ENCODE measurements around the gene MSRB3.
"Not testable (repeated sequence)": the region's sequence is repeated elsewhere in the genome, so short reads cannot be mapped to it uniquely, and the experiment has no call there.

The MSRB3 gene

GRCh38 chr12:65308006-65308405 is 29.5 kb downstream of the MSRB3 start:
- DNase-seq (ENCODE audit: extremely low read depth, insufficient read length): no peak
- H3K36me3 ChIP-seq (ENCODE audit: control insufficient read depth, insufficient read depth, low read length): no peaks in the 10 kb centered on the region
- no peaks in the 10 kb centered on the region for H3K27me3 ChIP-seq (replicated peaks; ENCODE audit: control insufficient read depth, insufficient read depth, low read length)
- H3K4me3 ChIP-seq (replicated peaks; ENCODE audit: low read depth, low read length): no peak overlapping the region
- TF ChIP-seq CTCF (IDR thresholded peaks at IDR 0.05; ENCODE audit: insufficient read depth, low read length, poor library complexity, severe bottlenecking): no peak

GRCh38 chr12:65308601-65309071 is 30.2 kb downstream of the MSRB3 start:
- Histone ChIP-seq H3K4me3 (replicated peaks; ENCODE audit: low read depth, low read length) (no peak overlapping the region), H3K27me3 (replicated peaks; ENCODE audit: control insufficient read depth, insufficient read depth, low read length) (no peaks in the 10 kb centered on the region), H3K36me3 (ENCODE audit: control insufficient read depth, insufficient read depth, low read length) (no peaks in the 10 kb centered on the region)
- no peak for DNase-seq (ENCODE audit: extremely low read depth, insufficient read length)
- TF ChIP-seq CTCF (IDR thresholded peaks at IDR 0.05; ENCODE audit: insufficient read depth, low read length, poor library complexity, severe bottlenecking): no peak

GRCh38 chr12:65311260-65311659 is 32.8 kb downstream of the MSRB3 start:
- Histone ChIP-seq H3K27me3 (replicated peaks; ENCODE audit: control insufficient read depth, insufficient read depth, low read length) (no peaks in the 10 kb centered on the region), H3K4me3 (replicated peaks; ENCODE audit: low read depth, low read length) (no peak overlapping the region), H3K36me3 (ENCODE audit: control insufficient read depth, insufficient read depth, low read length) (no peaks in the 10 kb centered on the region)
- TF ChIP-seq CTCF (IDR thresholded peaks at IDR 0.05; ENCODE audit: insufficient read depth, low read length, poor library complexity, severe bottlenecking): no peak
- DNase-seq (ENCODE audit: extremely low read depth, insufficient read length): no peak

- H3K4me3 ChIP-seq (replicated peaks; ENCODE audit: low read depth, low read length): no peak overlapping the region
- no peaks in the 10 kb centered on the region for H3K36me3 ChIP-seq (ENCODE audit: control insufficient read depth, insufficient read depth, low read length)
- DNase-seq (ENCODE audit: extremely low read depth, insufficient read length): no peak
- peak; percentile 26 for TF ChIP-seq CTCF (IDR thresholded peaks at IDR 0.05; ENCODE audit: insufficient read depth, low read length, poor library complexity, severe bottlenecking)
- H3K27me3 ChIP-seq (replicated peaks; ENCODE audit: control insufficient read depth, insufficient read depth, low read length): no peaks in the 10 kb centered on the region
These were observed 35.3 kb downstream of the MSRB3 start for GRCh38 chr12:65313719-65314317.

- H3K36me3 ChIP-seq (ENCODE audit: control insufficient read depth, insufficient read depth, low read length); H3K27me3 ChIP-seq (replicated peaks; ENCODE audit: control insufficient read depth, insufficient read depth, low read length); DNase-seq (ENCODE audit: extremely low read depth, insufficient read length); H3K4me3 ChIP-seq (replicated peaks; ENCODE audit: low read depth, low read length): not testable (repeated sequence)
These were observed 36.8 kb downstream of the MSRB3 start for GRCh38 chr12:65315238-65315637.

- Histone ChIP-seq H3K4me3 (replicated peaks; ENCODE audit: low read depth, low read length) (no peak overlapping the region), H3K27me3 (replicated peaks; ENCODE audit: control insufficient read depth, insufficient read depth, low read length) (no peaks in the 10 kb centered on the region), H3K36me3 (ENCODE audit: control insufficient read depth, insufficient read depth, low read length) (no peaks in the 10 kb centered on the region)
- no peak for TF ChIP-seq CTCF (IDR thresholded peaks at IDR 0.05; ENCODE audit: insufficient read depth, low read length, poor library complexity, severe bottlenecking)
- no peak for DNase-seq (ENCODE audit: extremely low read depth, insufficient read length)
These were observed 39.8 kb downstream of the MSRB3 start for GRCh38 chr12:65318186-65318685.

All from GM06990 (cell line).